Right cardiac atrium (tissue), 5 donors: ENCODE measurements around the gene KIF3C. TPM values are rescaled to one million over a fixed set of nuclear protein-coding genes. Genes with fewer than 3 reads are reported as not detected.
"Not testable (repeated sequence)": the region's sequence is repeated elsewhere in the genome, so short reads cannot be mapped to it uniquely, and the experiment has no call there.

Source experiments
- ATAC-seq, 2 donors: fragments of 200-7000 bp; cut with Tn5 transposase; one replicate each; pipeline versions ENCODE4 v1.8.0 to v1.9.1; 2020; ENCODE audit warnings: moderate library complexity in 2 of 2, mild to moderate bottlenecking in 1 of 2
- DNase-seq, 3 donors: peaks; one replicate each; pipeline ENCODE4 v3.0.0-alpha.2; 2020
- H3K27ac ChIP-seq: one replicate; pipeline ENCODE4 v1.5.1; 2013; ENCODE audit warnings: mild to moderate bottlenecking, low read length, control low read depth, moderate library complexity
- H3K27me3 ChIP-seq: one replicate; pipeline ENCODE4 v1.6.1; 2013; ENCODE audit not compliant: control insufficient read depth, insufficient read depth
- H3K4me1 ChIP-seq: one replicate; pipeline ENCODE4 v1.6.1; 2013; ENCODE audit warnings: low read length; ENCODE audit not compliant: control insufficient read depth, insufficient read depth
- H3K4me3 ChIP-seq: one replicate; pipeline ENCODE4 v1.5.1; 2013; ENCODE audit warnings: low read length, control low read depth
- H3K9me3 ChIP-seq: one replicate; pipeline ENCODE4 v1.6.1; 2013; ENCODE audit warnings: low read length; ENCODE audit not compliant: control insufficient read depth
- WGBS: extraction: QIAGEN DNeasy Blood & Tissue Kit; methylation state at CpG from one replicate; pipeline ENCODE4 v1.1.7; 2013; 5-methylcytosine and 5-hydroxymethylcytosine counted together
- intact Hi-C, 4 donors: fragments of 100-400 bp; cut with DNase I; formaldehyde crosslinking; loops; one replicate each; pipeline versions ENCODE4 v1.11.0 to v1.14.0; 2022 to 2023
- long read RNA-seq, 4 donors: library from polyadenylated mRNA; unstranded; transcript quantifications; one replicate each; pipeline ENCODE4 v2.0.0, GENCODE V29; 2020 to 2021
- polyA plus RNA-seq: library from polyadenylated mRNA; stranded (reverse); fragments of 200-250 nt; gene quantifications from one replicate; pipeline ENCODE4 v1.2.3, GENCODE V29; 2013
- total RNA-seq, 4 donors: library from RNA; stranded (reverse); fragmentation: NEBNext Ultra II Directional; extraction: Animal tissue kit (Norgen Biotek cat#: 25700); gene quantifications; one replicate each; pipeline ENCODE4 v1.2.1, GENCODE V29; 2021
- donor health status: healthy with polysubstance abuse.
- donor health status: DM: no; HTN: yes; CAD: no.
- donor health status: DM: no; HTN: no; CAD: no.
- donor health status: DM: no; HTN: yes; CAD: no; lungs with severe emphysema.
- donor health status: DM: yes; HTN: yes; CAD: no.

Gene KIF3C
- total RNA-seq, result 1 to 10 TPM; 4.0 to 6.7 (median 4.9) TPM
- polyA plus RNA-seq, result 3.1 TPM
- long read RNA-seq, donor 1, full-length matches to known transcripts, result 5 of 7 reads
- long read RNA-seq, donor 1, partial matches to known transcripts, result 0 of 7 reads
- long read RNA-seq, donor 1, other reads (novel, unspliced or antisense), result 2 of 7 reads
- long read RNA-seq, donor 2, full-length matches to known transcripts, result 2 of 4 reads
- long read RNA-seq, donor 2, partial matches to known transcripts, result 0 of 4 reads
- long read RNA-seq, donor 2, other reads (novel, unspliced or antisense), result 2 of 4 reads
- long read RNA-seq, donor 3, full-length matches to known transcripts, result 7 of 10 reads
- long read RNA-seq, donor 3, partial matches to known transcripts, result 0 of 10 reads
- long read RNA-seq, donor 3, other reads (novel, unspliced or antisense), result 3 of 10 reads
- long read RNA-seq, donor 4, full-length matches to known transcripts, result 1 of 4 reads
- long read RNA-seq, donor 4, partial matches to known transcripts, result 0 of 4 reads
- long read RNA-seq, donor 4, other reads (novel, unspliced or antisense), result 3 of 4 reads

DNA sequence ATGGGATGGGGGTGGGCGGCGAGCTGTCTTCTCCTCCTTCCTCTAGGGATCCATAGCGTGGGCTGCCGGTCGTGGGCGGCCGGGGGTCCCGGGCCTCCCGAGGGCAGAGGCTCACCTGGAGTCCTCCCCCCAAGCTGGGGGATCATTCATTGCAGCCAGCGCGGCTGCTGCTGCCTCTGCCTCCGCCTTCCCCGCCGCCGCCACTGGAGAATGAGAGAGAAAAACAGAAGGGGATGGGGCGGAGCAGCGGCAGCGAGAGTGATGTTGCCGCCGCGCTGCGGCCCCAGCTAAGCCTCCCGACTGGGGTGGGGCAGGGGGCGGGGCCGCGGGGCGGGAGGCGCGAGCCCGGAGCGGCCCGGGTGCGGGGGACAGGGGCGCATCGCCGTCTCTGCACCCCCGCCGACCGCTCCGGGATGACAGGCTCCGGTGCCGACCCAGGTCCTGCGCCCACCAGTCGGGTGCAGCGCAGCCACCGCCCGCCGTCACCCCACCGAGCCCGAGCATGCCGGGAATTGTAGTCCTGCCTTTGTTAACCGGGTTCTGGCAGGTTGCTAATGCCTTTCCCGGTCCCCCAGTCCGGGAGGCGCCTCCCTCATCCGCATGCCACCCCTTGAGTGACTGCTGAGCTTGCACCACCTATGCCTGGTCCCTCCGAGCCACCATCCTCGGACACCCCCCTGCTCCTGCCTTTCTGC lies at the start of gene KIF3C:
Gene KIF3C (minus strand): TSS at position 225 of the 695 bp plus-strand sequence. CDS start 580 bp downstream, outside the sequence.
- Histone ChIP-seq H3K9me3 (no peaks in the 10 kb centered on the region), H3K27ac (peak within 1 kb of the TSS; percentile 5), H3K27me3 (no peaks in the 10 kb centered on the region), H3K4me3 (peak within 1 kb of the TSS; percentile 75), H3K4me1 (no peaks in the 10 kb centered on the region)
- WGBS, result under 1% methylated on average over 58 of the region's 58 CpGs
- ATAC-seq (peak; percentile 84 to 85), DNase-seq (peak; percentile 75 to 88 (median 87))
- intact Hi-C loops, result no loop called here

DNA sequence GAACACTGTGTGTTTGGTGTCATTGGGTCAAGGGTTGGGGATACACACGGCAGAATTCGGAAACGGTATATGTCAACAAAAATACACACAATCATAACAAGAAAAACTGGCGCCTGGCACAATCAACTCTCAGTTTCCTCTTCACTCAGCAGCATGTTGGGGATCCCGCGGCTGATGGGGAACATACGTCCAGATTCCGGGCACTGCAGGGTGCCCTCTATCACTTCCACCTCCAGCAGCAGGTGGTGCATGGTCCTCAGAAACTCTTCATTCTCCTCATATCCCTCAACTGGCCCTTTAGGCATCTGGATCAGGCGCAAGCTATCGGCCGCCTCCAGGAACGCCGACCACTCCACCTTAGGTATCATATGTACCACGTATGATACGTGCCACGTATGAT lies 45.8 kb upstream of the KIF3C start:
- H3K27me3 ChIP-seq, H3K9me3 ChIP-seq, H3K4me1 ChIP-seq, H3K4me3 ChIP-seq, H3K27ac ChIP-seq, DNase-seq, ATAC-seq, intact Hi-C loops: not testable (repeated sequence)
- WGBS, result 95% methylated on average over 16 of the region's 16 CpGs

DNA sequence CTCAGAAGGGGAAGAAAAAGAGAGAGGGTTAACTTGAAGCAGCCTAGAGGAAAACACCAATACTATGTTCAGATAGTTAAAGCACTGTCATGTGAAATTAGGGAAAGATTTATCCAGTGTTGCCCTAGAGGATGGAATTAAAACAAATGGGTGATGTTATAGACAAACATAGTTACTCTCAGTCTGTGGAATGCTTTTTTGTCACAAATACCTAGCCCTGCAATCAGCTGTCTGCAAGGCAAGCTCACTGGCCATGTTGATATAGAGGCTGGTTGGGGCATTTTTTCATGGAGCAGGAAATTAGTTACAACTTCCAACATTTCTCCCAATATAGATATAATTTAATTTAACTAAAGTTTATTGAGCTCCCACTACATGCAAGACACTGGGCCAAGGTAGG lies 43.2 kb upstream of the KIF3C start:
- H3K4me3 ChIP-seq, result no peak overlapping the region
- H3K4me1 ChIP-seq, result no peaks in the 10 kb centered on the region
- no peaks in the 10 kb centered on the region for H3K9me3 ChIP-seq
- H3K27ac ChIP-seq, result no peak overlapping the region
- ATAC-seq (no peak), DNase-seq (no peak)
- intact Hi-C loops, result no loop called here
- H3K27me3 ChIP-seq, result no peaks in the 10 kb centered on the region

DNA sequence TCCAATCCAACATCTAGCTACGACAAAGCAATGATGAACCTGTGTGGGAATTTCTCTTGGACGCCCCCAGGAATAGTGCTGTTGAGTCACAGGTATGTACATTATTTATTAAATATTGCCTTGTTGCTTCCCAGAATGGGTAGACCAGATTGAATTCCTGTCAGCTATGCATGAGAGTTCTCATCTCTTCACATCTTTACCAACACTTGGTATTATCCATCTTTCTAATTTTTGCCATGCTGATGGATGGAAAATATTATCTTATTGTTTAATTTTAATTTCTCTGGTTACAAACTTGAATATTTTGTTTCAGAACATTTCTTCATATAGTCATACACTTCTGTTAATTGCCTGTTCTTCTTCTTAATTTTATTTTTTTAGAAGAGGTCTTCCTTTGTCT lies 42.0 kb upstream of the KIF3C start:
- intact Hi-C loops, result no loop called here
- ATAC-seq, result no peak
- DNase-seq, result no peak
- H3K9me3 ChIP-seq, result no peaks in the 10 kb centered on the region
- no peak overlapping the region for H3K27ac ChIP-seq
- H3K4me3 ChIP-seq, result no peak overlapping the region
- H3K4me1 ChIP-seq, result no peaks in the 10 kb centered on the region
- 98% methylated on average over 2 of the region's 2 CpGs for WGBS
- H3K27me3 ChIP-seq, result no peaks in the 10 kb centered on the region

DNA sequence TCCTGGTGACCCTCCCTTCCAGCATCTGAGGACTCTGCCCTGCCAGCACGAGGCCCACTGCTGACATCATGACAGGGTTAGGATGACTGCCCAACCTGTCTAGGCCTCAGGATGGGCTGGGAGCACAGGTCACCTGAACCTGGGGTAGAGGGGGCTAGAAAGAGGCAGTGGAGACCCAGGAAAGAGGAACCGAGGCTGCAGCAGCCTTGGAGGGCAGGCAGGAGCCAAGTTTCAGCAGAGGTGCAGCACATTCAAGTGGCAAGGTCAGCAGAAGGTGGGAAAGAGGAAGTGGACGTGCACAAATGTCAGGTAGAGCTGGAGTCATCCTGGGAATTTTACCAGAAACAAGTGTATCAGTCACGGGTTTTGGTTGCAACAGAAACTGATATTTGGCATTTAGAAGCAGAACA lies 37.9 kb upstream of the KIF3C start:
- no peaks in the 10 kb centered on the region for H3K9me3 ChIP-seq
- 76% methylated on average over 4 of the region's 4 CpGs for WGBS
- no peaks in the 10 kb centered on the region for H3K27me3 ChIP-seq
- H3K4me3 ChIP-seq, result no peak overlapping the region
- no peak overlapping the region for H3K27ac ChIP-seq
- H3K4me1 ChIP-seq, result peaks cover 2% of the 10 kb centered on the region
- intact Hi-C loops, result no loop called here
- ATAC-seq (no peak), DNase-seq (no peak)

DNA sequence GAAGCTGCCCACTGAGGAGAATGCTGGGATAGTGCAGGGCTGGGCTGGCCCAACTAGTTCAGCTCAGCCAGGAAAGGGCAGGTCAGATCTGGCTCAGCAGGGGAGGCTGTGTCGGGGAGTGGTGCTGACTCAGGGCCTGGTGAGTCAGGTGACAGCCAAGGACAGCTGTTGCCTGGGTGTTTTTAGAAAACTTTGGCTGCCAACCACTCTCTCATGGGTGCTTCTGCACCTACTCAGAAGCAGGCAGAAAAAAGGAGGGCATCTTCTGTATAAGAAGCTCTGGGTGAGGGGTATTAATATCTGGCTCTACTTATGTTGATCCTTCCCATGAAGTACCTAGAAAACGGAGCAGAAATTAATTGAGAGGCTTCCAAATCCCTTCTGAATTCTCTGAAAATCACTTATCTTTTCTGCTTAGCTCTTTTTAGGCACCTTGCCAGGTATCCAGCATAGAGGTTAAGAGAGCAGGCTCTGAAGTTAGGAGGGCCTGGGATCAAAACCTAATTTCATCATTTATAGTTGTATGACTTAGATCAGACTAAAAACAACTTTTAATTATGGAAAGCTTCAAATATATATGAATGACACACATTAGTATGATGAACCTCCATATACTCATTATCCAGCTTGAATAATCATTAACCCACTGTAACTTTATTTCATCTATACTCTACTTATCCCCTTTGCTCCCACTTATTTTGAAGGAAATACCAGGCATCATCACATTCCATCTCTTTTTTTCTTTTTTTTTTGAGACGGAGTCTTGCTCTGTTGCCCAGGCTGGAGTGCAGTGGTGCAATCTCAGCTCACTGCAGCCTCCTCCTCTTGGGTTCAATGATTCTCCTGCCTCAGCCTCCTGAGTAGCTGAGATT lies 36.1 kb upstream of the KIF3C start:
- DNase-seq (peak; percentile 79 to 83 (median 81)), ATAC-seq (peak; percentile 94 to 99)
- H3K4me3 ChIP-seq, result no peak overlapping the region
- H3K4me1 ChIP-seq, result peaks cover 2% of the 10 kb centered on the region
- H3K9me3 ChIP-seq, result no peaks in the 10 kb centered on the region
- WGBS, result 37% methylated on average over 3 of the region's 3 CpGs
- intact Hi-C loops, result no loop called here
- H3K27ac ChIP-seq, result peak overlapping the region; percentile 16
- no peaks in the 10 kb centered on the region for H3K27me3 ChIP-seq

DNA sequence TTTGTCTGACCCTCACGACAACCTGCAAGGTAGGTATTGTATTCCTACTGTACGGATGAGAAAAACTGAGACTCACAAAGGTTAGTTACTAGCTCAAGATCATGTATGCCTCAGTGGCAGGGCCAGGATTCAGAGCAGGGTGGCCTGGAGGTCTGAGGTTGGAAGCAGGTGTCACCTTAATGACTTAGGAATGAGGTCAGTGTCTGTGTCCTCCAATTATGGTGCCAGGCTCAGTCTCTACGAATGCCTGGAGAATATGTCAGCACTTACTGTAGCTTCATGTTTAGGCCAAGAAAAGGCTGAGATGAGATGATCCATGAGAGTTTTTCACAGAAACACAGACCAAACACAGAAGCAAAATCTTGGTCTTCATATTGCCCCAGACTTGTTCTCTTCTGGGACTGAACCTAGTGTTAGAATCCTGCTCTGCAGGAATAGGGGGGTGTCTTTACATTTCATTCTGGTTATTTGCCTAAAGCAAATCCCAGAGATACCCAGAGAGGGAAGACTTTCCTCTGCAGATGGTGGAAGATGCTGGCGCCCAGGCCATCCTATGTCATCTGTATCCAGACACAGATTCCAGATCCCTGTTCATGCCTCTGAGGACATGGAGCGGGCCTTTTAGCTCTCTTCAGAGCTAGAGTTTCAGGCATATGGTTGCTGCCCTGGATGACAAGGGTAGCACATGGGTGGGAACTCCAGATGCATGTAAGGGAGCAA lies 35.3 kb upstream of the KIF3C start:
- no peaks in the 10 kb centered on the region for H3K9me3 ChIP-seq

DNA sequence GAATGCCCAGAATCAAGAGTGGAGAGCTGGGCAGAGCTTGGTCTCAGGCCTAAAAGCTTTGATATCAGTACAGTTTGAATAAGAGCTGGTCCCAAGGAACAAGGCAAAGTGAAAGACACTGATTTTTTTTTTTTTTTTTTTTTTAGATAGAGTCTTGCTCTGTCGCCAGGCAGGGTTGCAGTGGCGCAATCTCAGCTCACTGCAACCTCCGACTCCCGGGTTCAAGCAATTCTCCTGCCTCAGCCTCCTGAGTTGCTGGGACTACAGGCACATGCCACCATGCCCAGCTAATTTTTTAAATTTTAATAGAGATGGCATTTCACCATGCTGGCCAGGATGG lies 34.4 kb upstream of the KIF3C start:
- intact Hi-C loops, H3K27ac ChIP-seq, H3K9me3 ChIP-seq, DNase-seq, ATAC-seq, H3K4me1 ChIP-seq, H3K27me3 ChIP-seq, H3K4me3 ChIP-seq: not testable (repeated sequence)
- 85% methylated on average over 4 of the region's 4 CpGs for WGBS

More for the DNA sequence above, 35.3 kb upstream of the KIF3C start:
- Histone ChIP-seq H3K27ac (peak overlapping the region; percentile 16), H3K4me3 (no peak overlapping the region), H3K4me1 (peaks cover 2% of the 10 kb centered on the region), H3K27me3 (no peaks in the 10 kb centered on the region)
- DNase-seq (no peak), ATAC-seq (no peak)
- 93% methylated on average over 5 of the region's 5 CpGs for WGBS
- intact Hi-C loops, result no loop called here

DNA sequence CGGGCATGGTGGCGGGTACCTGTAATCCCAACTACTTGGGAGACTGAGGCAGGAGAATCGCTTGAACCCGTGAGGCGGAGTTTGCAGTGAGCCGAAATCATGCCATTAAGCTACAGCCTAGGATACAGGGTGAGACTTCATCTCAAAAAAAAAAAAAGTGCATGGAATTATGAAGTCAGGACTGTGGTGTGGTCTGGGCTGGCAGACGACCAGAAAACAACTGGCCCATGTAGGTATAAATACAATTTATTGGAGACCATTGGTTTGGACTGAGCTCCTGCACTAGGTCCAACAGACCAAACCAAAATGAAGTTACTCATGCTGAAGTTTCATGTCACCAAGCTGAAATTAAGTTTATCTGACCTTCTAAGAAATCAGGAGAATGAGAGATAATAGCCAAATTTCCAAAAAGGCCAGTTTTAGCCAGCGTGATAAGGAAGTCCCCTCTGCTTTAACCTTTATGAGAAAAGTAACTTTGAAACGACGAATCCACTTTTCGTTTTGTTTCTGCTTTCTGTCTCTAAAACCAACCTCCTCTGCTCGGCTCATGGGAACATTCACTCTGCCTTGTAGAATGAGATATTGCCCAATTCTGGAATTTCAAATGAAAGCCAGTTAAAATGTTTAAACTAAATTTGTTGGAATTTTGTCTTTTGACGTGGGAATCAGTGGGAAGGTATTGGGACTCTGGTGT lies 33.9 kb upstream of the KIF3C start:
- intact Hi-C loops, result no loop called here
- ATAC-seq (no peak), DNase-seq (no peak)
- Histone ChIP-seq H3K4me3 (no peak overlapping the region), H3K4me1 (peaks cover 2% of the 10 kb centered on the region), H3K9me3 (no peaks in the 10 kb centered on the region), H3K27me3 (no peaks in the 10 kb centered on the region), H3K27ac (no peak overlapping the region)
- 86% methylated on average over 13 of the region's 13 CpGs for WGBS

GRCh38 chr2:26013668-26014067 lies 31.4 kb upstream of the KIF3C start:
- Histone ChIP-seq H3K9me3 (no peaks in the 10 kb centered on the region), H3K27me3 (no peaks in the 10 kb centered on the region), H3K4me1 (peaks cover 2% of the 10 kb centered on the region), H3K4me3 (no peak overlapping the region), H3K27ac (no peak overlapping the region)
- intact Hi-C loops, result no loop called here
- 97% methylated on average over 1 of the region's 1 CpG for WGBS
- DNase-seq, result no peak
- ATAC-seq, result no peak
